Body of pancreas (tissue), 4 donors: ENCODE measurements around the gene NAA11. TPM values are rescaled to one million over a fixed set of nuclear protein-coding genes. Genes with fewer than 3 reads are reported as not detected.

Source experiments
- ATAC-seq: fragments of 150-250 bp; one replicate; pipeline ENCODE4 v1.9.1; 2016
- DNase-seq, 4 donors: peaks; one replicate each; pipeline ENCODE4 v3.0.0-alpha.2; 2019
- H3K27ac ChIP-seq, 4 donors: fragments of 200-600 bp; sonication (generic); 1 replicate in 3 of 4; 2 replicates in 1 of 4; pipeline versions ENCODE4 v1.5.1 to v1.6.1; 2016 to 2019; ENCODE audit warnings: mild to moderate bottlenecking in 1 of 4, mixed read lengths in 1 of 4, moderate library complexity in 1 of 4
- H3K27me3 ChIP-seq, 2 donors: fragments of 200-600 bp; sonication (generic); one replicate each; pipeline ENCODE4 v1.6.0; 2016; ENCODE audit warnings: mild to moderate bottlenecking in 1 of 2
- H3K36me3 ChIP-seq, 2 donors: fragments of 200-600 bp; sonication (generic); replicated peaks in 1 of 2; 2 replicates each; pipeline ENCODE4 v1.5.1; 2016; ENCODE audit warnings: low read depth in 2 of 2; ENCODE audit not compliant: insufficient read depth in 1 of 2
- H3K4me1 ChIP-seq: fragments of 200-600 bp; sonication (generic); one replicate; pipeline ENCODE4 v1.6.0; 2016
- H3K4me3 ChIP-seq, 2 donors: fragments of 200-600 bp; sonication (generic); 1 replicate in 1 of 2; 2 replicates in 1 of 2; pipeline ENCODE4 v1.5.1; 2016 to 2019
- H3K9me3 ChIP-seq, 3 donors: fragments of 200-600 bp; sonication (generic); 1 replicate in 2 of 3; 2 replicates in 1 of 3; pipeline ENCODE4 v1.5.1; 2016
- POLR2A ChIP-seq, 3 donors: fragments of 450-650 bp; IDR thresholded peaks; one replicate each; pipeline ENCODE4 v1.6.1; 2016; ENCODE audit warnings: antibody characterized with exemption in 3 of 3, mild to moderate bottlenecking in 2 of 3
- WGBS, 2 donors: methylation state at CpG; one replicate each; pipeline ENCODE4 v1.1.5; 2017; 5-methylcytosine and 5-hydroxymethylcytosine counted together
- intact Hi-C: fragments of 100-400 bp; cut with DNase I; formaldehyde crosslinking; loops from one replicate; pipeline ENCODE4 v1.15.1; 2023
- total RNA-seq, 2 donors: library from RNA; depleted of rRNA; stranded (reverse); fragments of >200 nt; gene quantifications; one replicate each; pipeline ENCODE4 v1.1.0, GENCODE V29; 2016
- TF ChIP-seq, protein P1 (sequence below), 7 experiments: fragments of 450-650 bp in 4 of 7; fragments of 200-600 bp in 3 of 7; sonication (generic) in 3 of 7; IDR thresholded peaks; one replicate each; pipeline ENCODE4 v1.5.1; 2016 to 2019; ENCODE audit warnings: antibody characterized with exemption in 7 of 7

The NAA11 gene
- total RNA-seq, 2 donors from 2014 or later, result not detected

DNA sequence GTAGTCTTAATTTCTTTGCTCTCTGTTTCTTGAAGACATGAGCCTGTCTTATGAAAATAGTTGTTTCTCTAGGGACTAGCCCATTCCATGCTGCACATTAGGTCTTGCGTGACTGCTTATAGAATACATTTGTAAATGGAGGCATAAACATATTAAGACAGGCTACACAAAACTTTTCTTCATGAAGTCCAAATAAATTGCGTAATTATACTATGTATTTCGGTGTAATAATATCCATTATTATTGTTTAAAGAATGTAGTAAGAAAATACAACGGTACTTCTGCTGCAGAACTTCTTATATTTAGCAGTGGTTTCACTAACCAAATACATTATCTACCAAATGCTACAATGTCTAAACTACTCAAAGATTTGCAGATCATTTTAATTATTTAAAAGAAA, 8.5 kb upstream of the NAA11 start:
- Histone ChIP-seq H3K36me3 (no peaks in the 10 kb centered on the region), H3K4me1 (no peaks in the 10 kb centered on the region), H3K27me3 (no peaks in the 10 kb centered on the region), H3K4me3 (no peak overlapping the region), H3K27ac (no peak overlapping the region), H3K9me3 (no peaks in the 10 kb centered on the region)
- intact Hi-C loops, result no loop called here
- DNase-seq (no peak), ATAC-seq (no peak)
- TF ChIP-seq POLR2A (IDR thresholded peaks at IDR 0.05), result no peak
- TF ChIP-seq, protein P1, sequence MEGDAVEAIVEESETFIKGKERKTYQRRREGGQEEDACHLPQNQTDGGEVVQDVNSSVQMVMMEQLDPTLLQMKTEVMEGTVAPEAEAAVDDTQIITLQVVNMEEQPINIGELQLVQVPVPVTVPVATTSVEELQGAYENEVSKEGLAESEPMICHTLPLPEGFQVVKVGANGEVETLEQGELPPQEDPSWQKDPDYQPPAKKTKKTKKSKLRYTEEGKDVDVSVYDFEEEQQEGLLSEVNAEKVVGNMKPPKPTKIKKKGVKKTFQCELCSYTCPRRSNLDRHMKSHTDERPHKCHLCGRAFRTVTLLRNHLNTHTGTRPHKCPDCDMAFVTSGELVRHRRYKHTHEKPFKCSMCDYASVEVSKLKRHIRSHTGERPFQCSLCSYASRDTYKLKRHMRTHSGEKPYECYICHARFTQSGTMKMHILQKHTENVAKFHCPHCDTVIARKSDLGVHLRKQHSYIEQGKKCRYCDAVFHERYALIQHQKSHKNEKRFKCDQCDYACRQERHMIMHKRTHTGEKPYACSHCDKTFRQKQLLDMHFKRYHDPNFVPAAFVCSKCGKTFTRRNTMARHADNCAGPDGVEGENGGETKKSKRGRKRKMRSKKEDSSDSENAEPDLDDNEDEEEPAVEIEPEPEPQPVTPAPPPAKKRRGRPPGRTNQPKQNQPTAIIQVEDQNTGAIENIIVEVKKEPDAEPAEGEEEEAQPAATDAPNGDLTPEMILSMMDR (IDR thresholded peaks at IDR 0.05), result no peak
- WGBS, 2 donors, result 50 to 83% methylated on average over 4 of the region's 4 CpGs

DNA sequence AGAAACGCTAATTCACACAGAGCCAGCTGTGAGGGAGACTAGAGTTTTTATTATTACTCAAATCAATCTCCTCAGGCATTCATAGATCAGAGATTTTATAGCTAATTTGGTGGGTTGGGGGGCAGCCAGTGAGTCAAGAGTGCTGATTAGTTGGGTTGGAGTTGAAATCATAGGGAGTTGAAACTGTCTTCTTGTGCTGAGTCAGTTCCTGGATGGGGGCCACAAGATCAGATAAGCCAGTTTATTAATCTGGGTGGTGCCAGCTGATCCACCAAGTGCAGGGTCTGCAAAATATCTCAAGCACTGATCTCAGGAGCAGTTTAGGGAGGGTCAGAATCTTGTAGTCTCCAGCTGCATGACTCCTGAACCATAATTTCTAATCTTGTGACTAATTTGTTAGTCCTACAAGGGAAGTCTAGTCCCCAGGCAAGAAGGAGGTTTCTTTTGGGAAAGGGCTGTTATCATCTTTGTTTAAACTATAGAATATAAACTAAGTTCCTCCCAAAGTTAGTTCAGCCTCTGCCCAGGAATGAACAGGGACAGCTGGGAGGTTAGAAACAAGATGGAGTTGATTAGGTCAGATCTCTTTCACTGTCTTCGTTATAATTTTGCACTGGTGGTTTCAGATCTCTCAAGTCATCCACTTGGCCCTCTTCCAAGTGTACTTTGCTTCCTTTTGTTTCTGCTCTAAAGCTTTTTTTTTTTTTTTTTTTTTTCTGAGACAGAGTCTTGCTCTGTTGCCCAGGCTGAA, 5.4 kb upstream of the NAA11 start:
- intact Hi-C loops, result no loop called here
- 42 to 54% methylated on average over 2 of the region's 2 CpGs for WGBS, 2 donors
- TF ChIP-seq, protein P1 (IDR thresholded peaks at IDR 0.05), result no peak
- TF ChIP-seq POLR2A (IDR thresholded peaks at IDR 0.05), result no peak
- Histone ChIP-seq H3K36me3 (no peaks in the 10 kb centered on the region), H3K27me3 (no peaks in the 10 kb centered on the region), H3K4me3 (no peak overlapping the region), H3K4me1 (no peaks in the 10 kb centered on the region), H3K27ac (no peak overlapping the region), H3K9me3 (no peaks in the 10 kb centered on the region)
- ATAC-seq, result no peak
- no peak for DNase-seq

DNA sequence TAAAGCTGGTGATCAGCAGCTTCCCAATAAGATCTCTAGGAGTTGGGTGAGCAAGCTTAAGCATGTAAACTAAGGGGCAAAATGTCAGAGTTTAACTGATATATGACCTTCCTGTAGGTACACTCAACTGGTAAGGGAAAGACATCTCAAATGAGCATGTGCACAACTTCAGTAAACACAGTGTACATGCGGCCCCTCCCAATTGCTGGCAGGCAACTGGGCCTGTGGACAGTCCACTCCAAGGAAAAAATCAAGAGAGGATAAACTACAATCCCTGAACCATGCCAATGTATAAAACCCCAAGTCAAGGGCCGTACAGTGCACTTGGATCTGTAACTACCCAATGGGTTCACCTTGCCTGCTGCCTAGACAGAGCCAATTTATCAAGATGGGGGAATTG, 4.9 kb upstream of the NAA11 start:
- ATAC-seq, result no peak
- Histone ChIP-seq H3K27ac (no peak overlapping the region), H3K36me3 (no peaks in the 10 kb centered on the region), H3K27me3 (no peaks in the 10 kb centered on the region), H3K4me1 (no peaks in the 10 kb centered on the region), H3K9me3 (no peaks in the 10 kb centered on the region), H3K4me3 (no peak overlapping the region)
- intact Hi-C loops, result no loop called here
- no peak for DNase-seq
- no peak for TF ChIP-seq POLR2A (IDR thresholded peaks at IDR 0.05)
- TF ChIP-seq, protein P1 (IDR thresholded peaks at IDR 0.05), result no peak
- 72 to 76% methylated on average over 2 of the region's 2 CpGs for WGBS, 2 donors

DNA sequence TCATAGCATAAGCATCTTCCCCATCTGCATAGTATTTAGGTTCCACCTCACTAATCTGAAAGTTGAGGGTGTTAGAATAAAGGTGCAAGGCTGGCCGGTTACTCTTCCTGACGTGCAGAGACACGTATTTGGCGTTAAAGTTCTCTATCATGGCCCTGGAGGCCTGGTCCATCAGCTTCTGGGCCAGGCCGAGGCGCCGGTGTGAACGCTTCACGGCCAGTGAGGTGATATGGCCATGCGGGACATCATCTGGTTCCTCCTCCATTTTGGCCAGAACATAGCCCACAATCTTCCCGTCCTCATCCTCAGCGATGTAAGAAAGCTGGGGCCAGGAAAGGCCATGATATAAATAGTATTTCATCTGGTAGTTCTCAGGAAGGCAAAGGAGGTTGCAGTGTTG, 425 bp downstream of the NAA11 start:
- intact Hi-C loops, result no loop called here
- Histone ChIP-seq H3K4me1 (no peaks in the 10 kb centered on the region), H3K36me3 (no peaks in the 10 kb centered on the region), H3K4me3 (no peak overlapping the region), H3K27me3 (no peaks in the 10 kb centered on the region), H3K9me3 (no peaks in the 10 kb centered on the region), H3K27ac (no peak overlapping the region)
- DNase-seq (no peak), ATAC-seq (no peak)
- 78 to 85% methylated on average over 12 of the region's 12 CpGs for WGBS, 2 donors
- TF ChIP-seq POLR2A (IDR thresholded peaks at IDR 0.05), result no peak
- TF ChIP-seq, protein P1 (IDR thresholded peaks at IDR 0.05), result no peak

DNA sequence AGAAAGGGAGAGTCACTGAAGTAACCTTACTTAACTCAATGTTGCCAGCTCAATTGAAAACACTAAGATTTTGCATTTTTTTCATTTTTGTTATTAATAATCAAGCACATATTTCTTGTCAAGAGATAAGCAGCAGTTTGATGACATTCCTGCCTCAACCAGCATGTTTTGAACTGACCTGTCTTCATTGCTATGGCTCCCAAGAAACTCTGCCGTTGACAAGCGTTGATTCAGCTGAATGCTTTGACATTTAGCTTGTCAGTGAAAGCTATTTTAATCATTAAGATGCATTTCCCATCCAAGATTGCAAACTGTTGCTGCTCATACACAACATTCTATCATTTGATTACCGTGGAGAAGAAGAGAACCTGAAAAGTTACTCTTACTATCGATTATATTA, 5.9 kb downstream of the NAA11 start:
- Histone ChIP-seq H3K4me3 (no peak overlapping the region), H3K9me3 (no peaks in the 10 kb centered on the region), H3K27me3 (no peaks in the 10 kb centered on the region), H3K27ac (no peak overlapping the region), H3K36me3 (no peaks in the 10 kb centered on the region), H3K4me1 (no peaks in the 10 kb centered on the region)
- DNase-seq (no peak), ATAC-seq (no peak)
- 37 to 45% methylated on average over 4 of the region's 4 CpGs for WGBS, 2 donors
- TF ChIP-seq POLR2A (IDR thresholded peaks at IDR 0.05), result no peak
- TF ChIP-seq, protein P1 (IDR thresholded peaks at IDR 0.05), result no peak
- intact Hi-C loops, result no loop called here
